OCI-LY1 (cell line): ENCODE measurements around the gene CTXND1.

Experiments
- CTCF ChIP-seq: fragments of 200-600 bp; sonication (generic), shearing (Covaris generic); IDR thresholded peaks from 2 replicates; pipeline ENCODE4 v1.5.1; 2017; ENCODE audit warnings: mild to moderate bottlenecking, antibody characterized with exemption, low read length, moderate library complexity, mixed read lengths
- EZH2 ChIP-seq: fragments of 200-600 bp; sonication (generic), shearing (Covaris generic); IDR thresholded peaks from 2 replicates; pipeline ENCODE4 v1.8.0; 2017; ENCODE audit warnings: borderline replicate concordance, mixed run types, mild to moderate bottlenecking, antibody characterized with exemption, low read length, moderate library complexity, mixed read lengths

GRCh38 chr15:80289528-80290495, 37.8 kb upstream of the CTXND1 start:
- TF ChIP-seq EZH2 (no peak), CTCF (no peak)
